ENCODE data around the gene SMPD3. TPM values are rescaled to one million over a fixed set of nuclear protein-coding genes. Genes with fewer than 3 reads are reported as not detected.

SMPD3 gene
- total and polyA plus RNA-seq, 7 donors = 0.04 to 0.21 (median 0.08) TPM

GRCh38 chr16:68332411-68333121 is 115.7 kb downstream of the SMPD3 start:
- Histone ChIP-seq H3K9me3 (no peaks in the 10 kb centered on the region), H3K4me3 (no peak overlapping the region), H3K27me3 (ENCODE audit: insufficient read depth in 3 of 3, low read length in 2 of 3) (no peaks in the 10 kb centered on the region), H3K27ac (peak overlapping the region; percentile 56), H3K36me3 (ENCODE audit: insufficient read depth in 1 of 2, low read depth in 1 of 2) (peaks cover 0 to 57% of the 10 kb centered on the region in 2 donors), H3K4me1 (peaks cover 28% of the 10 kb centered on the region)
- ATAC-seq (peak in 1 of 4 donors; percentile 3), DNase-seq (peak in 1 of 2 donors; percentile 19)
- WGBS, 3 donors = 50 to 62% (median 51%) methylated on average over 7 of the region's 7 CpGs
- TF ChIP-seq CTCF (IDR thresholded peaks at IDR 0.05) = no peak
- intact Hi-C loops (cut with DNase I) = no loop called here

- no peak for DNase-seq
- H3K4me1 ChIP-seq = peaks cover 28% of the 10 kb centered on the region
- no peak for TF ChIP-seq CTCF (IDR thresholded peaks at IDR 0.05)
- ATAC-seq = no peak
- peak overlapping the region; percentile 56 for H3K27ac ChIP-seq
- 18 to 37% (median 19%) methylated on average over 4 of the region's 4 CpGs for WGBS, 3 donors
- intact Hi-C loops (cut with DNase I) = no loop called here
- H3K9me3 ChIP-seq = no peaks in the 10 kb centered on the region
- no peaks in the 10 kb centered on the region for H3K27me3 ChIP-seq (ENCODE audit: insufficient read depth in 3 of 3, low read length in 2 of 3)
- peaks cover 0 to 56% of the 10 kb centered on the region in 2 donors for H3K36me3 ChIP-seq (ENCODE audit: insufficient read depth in 1 of 2, low read depth in 1 of 2)
- H3K4me3 ChIP-seq = no peak overlapping the region
Measured at GRCh38 chr16:68331879-68332410, 116.4 kb downstream of the SMPD3 start.

- H3K9me3 ChIP-seq = no peaks in the 10 kb centered on the region
- TF ChIP-seq CTCF (IDR thresholded peaks at IDR 0.05) = no peak
- H3K4me3 ChIP-seq = no peak overlapping the region
- H3K27me3 ChIP-seq (ENCODE audit: insufficient read depth in 3 of 3, low read length in 2 of 3) = no peaks in the 10 kb centered on the region
- intact Hi-C loops (cut with DNase I) = loop anchor here (1.0 to 5.0 kb wide), 4 partner anchors 67 to 89 kb away; partner anchors contain the start of gene SLC7A6 (in 1 of the 2)
- DNase-seq (no peak), ATAC-seq (no peak)
- no peak overlapping the region for H3K27ac ChIP-seq
- H3K4me1 ChIP-seq = peaks cover 19% of the 10 kb centered on the region
- peaks cover 9 to 77% of the 10 kb centered on the region in 2 donors for H3K36me3 ChIP-seq (ENCODE audit: insufficient read depth in 1 of 2, low read depth in 1 of 2)
- 41 to 54% (median 44%) methylated on average over 3 of the region's 3 CpGs for WGBS, 3 donors
Measured at GRCh38 chr16:68328860-68329390, 119.4 kb downstream of the SMPD3 start.

GRCh38 chr16:68328151-68328859 is 120.0 kb downstream of the SMPD3 start:
- Histone ChIP-seq H3K27ac (no peak overlapping the region), H3K27me3 (ENCODE audit: insufficient read depth in 3 of 3, low read length in 2 of 3) (no peaks in the 10 kb centered on the region), H3K4me3 (no peak overlapping the region), H3K36me3 (ENCODE audit: insufficient read depth in 1 of 2, low read depth in 1 of 2) (peaks cover 9 to 81% of the 10 kb centered on the region in 2 donors), H3K4me1 (peaks cover 12% of the 10 kb centered on the region), H3K9me3 (no peaks in the 10 kb centered on the region)
- 39 to 41% (median 40%) methylated on average over 13 of the region's 13 CpGs for WGBS, 3 donors
- DNase-seq (peak; percentile 71 to 87), ATAC-seq (peak; percentile 95 to 97 (median 96))
- peak; percentile 96 for TF ChIP-seq CTCF (IDR thresholded peaks at IDR 0.05)
- intact Hi-C loops (cut with DNase I) = loop anchor here (1.0 to 5.0 kb wide), 4 partner anchors 66 to 88 kb away; partner anchors contain the start of gene SLC7A6 (in 1 of the 2)
